ENCODE measurements around the gene MACIR. TPM values are rescaled to one million over a fixed set of nuclear protein-coding genes. Genes with fewer than 3 reads are reported as not detected.

Gene MACIR
- polyA plus RNA-seq, 3 donors = 1.2 to 1.9 (median 1.9) TPM

DNA sequence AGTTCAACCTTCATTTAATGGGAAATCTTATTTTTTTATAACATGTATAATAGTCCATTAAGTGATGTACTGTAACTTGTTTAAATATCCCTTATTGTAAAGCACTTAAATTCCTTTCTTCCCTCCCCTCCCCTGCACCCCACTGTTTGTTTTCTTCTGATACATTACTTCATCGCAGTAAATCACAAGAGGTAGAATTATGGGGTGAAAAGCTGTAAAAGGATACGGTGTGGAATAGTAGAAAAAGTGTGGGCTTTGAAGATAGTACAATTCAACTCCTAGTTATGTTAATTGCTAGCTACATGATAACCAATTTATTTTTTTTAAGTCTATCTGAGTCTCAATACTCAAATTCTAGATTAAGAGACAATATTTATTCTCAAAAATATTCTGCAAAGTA lies 41.9 kb upstream of the MACIR start:
- Histone ChIP-seq H3K4me1 (ENCODE audit: control insufficient read depth in 1 of 2, insufficient read depth in 2 of 2, low read length in 2 of 2) (peaks cover 5 to 7% of the 10 kb centered on the region in 2 donors), H3K36me3 (replicated peaks in 1 of 2; ENCODE audit: control insufficient read depth in 1 of 2, insufficient read depth in 2 of 2, low read length in 2 of 2) (no peaks in the 10 kb centered on the region), H3K27me3 (ENCODE audit: control insufficient read depth in 2 of 2, insufficient read depth in 2 of 2, low read length in 2 of 2) (no peaks in the 10 kb centered on the region), H3K9me3 (replicated peaks in 1 of 2; ENCODE audit: control insufficient read depth in 1 of 2, insufficient read depth in 1 of 2, low read length in 2 of 2) (no peaks in the 10 kb centered on the region), H3K4me2 (replicated peaks; ENCODE audit: extremely low read depth, low read length, poor library complexity, severe bottlenecking) (no peak overlapping the region), H4K20me1 (ENCODE audit: insufficient read depth, low read length) (no peaks in the 10 kb centered on the region), H3K9ac (ENCODE audit: insufficient read depth, low read length, poor library complexity, severe bottlenecking) (no peak overlapping the region), H3K27ac (ENCODE audit: low read depth in 1 of 2, low read length in 2 of 2) (no peak overlapping the region), H2AFZ (ENCODE audit: insufficient read depth, low read depth, low read length, poor library complexity, severe bottlenecking) (no peak overlapping the region), H3K4me3 (replicated peaks in 1 of 3; ENCODE audit: low read depth in 2 of 3, low read length in 3 of 3) (no peak overlapping the region), H3K79me2 (ENCODE audit: insufficient read depth, low read length) (no peaks in the 10 kb centered on the region)
- Mint-ChIP-seq H3K27ac (no peak overlapping the region), H3K4me3 (no peak overlapping the region), H3K9me3 (peaks cover 0 to 7% (median 2%) of the 10 kb centered on the region in 7 donors), H3K4me1 (peaks cover 12% of the 10 kb centered on the region), H3K36me3 (peaks cover 2 to 4% of the 10 kb centered on the region in 2 donors), H3K27me3 (ENCODE audit: low read depth in 3 of 3) (no peaks in the 10 kb centered on the region)
- intact Hi-C loops (cut with micrococcal nuclease) = no loop called here
- TF ChIP-seq, protein P1, sequence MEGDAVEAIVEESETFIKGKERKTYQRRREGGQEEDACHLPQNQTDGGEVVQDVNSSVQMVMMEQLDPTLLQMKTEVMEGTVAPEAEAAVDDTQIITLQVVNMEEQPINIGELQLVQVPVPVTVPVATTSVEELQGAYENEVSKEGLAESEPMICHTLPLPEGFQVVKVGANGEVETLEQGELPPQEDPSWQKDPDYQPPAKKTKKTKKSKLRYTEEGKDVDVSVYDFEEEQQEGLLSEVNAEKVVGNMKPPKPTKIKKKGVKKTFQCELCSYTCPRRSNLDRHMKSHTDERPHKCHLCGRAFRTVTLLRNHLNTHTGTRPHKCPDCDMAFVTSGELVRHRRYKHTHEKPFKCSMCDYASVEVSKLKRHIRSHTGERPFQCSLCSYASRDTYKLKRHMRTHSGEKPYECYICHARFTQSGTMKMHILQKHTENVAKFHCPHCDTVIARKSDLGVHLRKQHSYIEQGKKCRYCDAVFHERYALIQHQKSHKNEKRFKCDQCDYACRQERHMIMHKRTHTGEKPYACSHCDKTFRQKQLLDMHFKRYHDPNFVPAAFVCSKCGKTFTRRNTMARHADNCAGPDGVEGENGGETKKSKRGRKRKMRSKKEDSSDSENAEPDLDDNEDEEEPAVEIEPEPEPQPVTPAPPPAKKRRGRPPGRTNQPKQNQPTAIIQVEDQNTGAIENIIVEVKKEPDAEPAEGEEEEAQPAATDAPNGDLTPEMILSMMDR (IDR thresholded peaks at IDR 0.05) = no peak
- WGBS (ENCODE audit: insufficient coverage) = no CpG with 5 or more reads among the region's 2 CpGs
- DNase-seq = no peak

DNA sequence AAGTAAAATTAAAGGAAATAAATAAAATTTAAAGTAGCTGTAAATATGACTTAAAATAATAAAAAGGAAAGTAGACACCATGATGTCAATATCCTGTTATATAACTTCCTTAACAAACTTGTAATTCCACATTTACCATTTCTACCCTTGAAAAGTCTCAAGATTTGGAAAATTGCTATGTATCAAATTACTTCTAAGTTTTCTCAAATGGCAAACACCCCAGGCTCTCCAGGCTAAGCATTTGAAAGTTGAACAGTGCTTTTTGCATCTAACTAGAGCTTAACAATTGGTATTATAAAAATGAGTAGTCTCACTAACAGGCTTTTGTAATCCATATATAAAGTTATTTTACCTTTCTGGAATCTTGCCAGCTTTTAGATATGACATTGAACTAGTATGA lies 41.5 kb upstream of the MACIR start:
- no peak for DNase-seq
- no peak overlapping the region for H3K4me2 ChIP-seq (replicated peaks; ENCODE audit: extremely low read depth, low read length, poor library complexity, severe bottlenecking)
- H3K4me3 ChIP-seq (replicated peaks in 1 of 3; ENCODE audit: low read depth in 2 of 3, low read length in 3 of 3) = no peak overlapping the region
- H3K36me3 ChIP-seq (replicated peaks in 1 of 2; ENCODE audit: control insufficient read depth in 1 of 2, insufficient read depth in 2 of 2, low read length in 2 of 2) = no peaks in the 10 kb centered on the region
- intact Hi-C loops (cut with micrococcal nuclease) = no loop called here
- no peak overlapping the region for H3K27ac ChIP-seq (ENCODE audit: low read depth in 1 of 2, low read length in 2 of 2)
- Mint-ChIP-seq H3K27me3 (ENCODE audit: low read depth in 3 of 3) (no peaks in the 10 kb centered on the region), H3K27ac (no peak overlapping the region), H3K9me3 (peaks cover 0 to 7% (median 2%) of the 10 kb centered on the region in 7 donors), H3K4me1 (peaks cover 9% of the 10 kb centered on the region), H3K36me3 (peaks cover 2 to 4% of the 10 kb centered on the region in 2 donors), H3K4me3 (no peak overlapping the region)
- no peak overlapping the region for H2AFZ ChIP-seq (ENCODE audit: insufficient read depth, low read depth, low read length, poor library complexity, severe bottlenecking)
- no peak overlapping the region for H3K9ac ChIP-seq (ENCODE audit: insufficient read depth, low read length, poor library complexity, severe bottlenecking)
- no peaks in the 10 kb centered on the region for H3K27me3 ChIP-seq (ENCODE audit: control insufficient read depth in 2 of 2, insufficient read depth in 2 of 2, low read length in 2 of 2)
- TF ChIP-seq, protein P1 (IDR thresholded peaks at IDR 0.05) = no peak
- H3K9me3 ChIP-seq (replicated peaks in 1 of 2; ENCODE audit: control insufficient read depth in 1 of 2, insufficient read depth in 1 of 2, low read length in 2 of 2) = no peaks in the 10 kb centered on the region
- H3K79me2 ChIP-seq (ENCODE audit: insufficient read depth, low read length) = no peaks in the 10 kb centered on the region
- peaks cover 2 to 3% of the 10 kb centered on the region in 2 donors for H3K4me1 ChIP-seq (ENCODE audit: control insufficient read depth in 1 of 2, insufficient read depth in 2 of 2, low read length in 2 of 2)
- H4K20me1 ChIP-seq (ENCODE audit: insufficient read depth, low read length) = no peaks in the 10 kb centered on the region
